ENCODE measurements around the gene MYO10.

Gene MYO10

DNA sequence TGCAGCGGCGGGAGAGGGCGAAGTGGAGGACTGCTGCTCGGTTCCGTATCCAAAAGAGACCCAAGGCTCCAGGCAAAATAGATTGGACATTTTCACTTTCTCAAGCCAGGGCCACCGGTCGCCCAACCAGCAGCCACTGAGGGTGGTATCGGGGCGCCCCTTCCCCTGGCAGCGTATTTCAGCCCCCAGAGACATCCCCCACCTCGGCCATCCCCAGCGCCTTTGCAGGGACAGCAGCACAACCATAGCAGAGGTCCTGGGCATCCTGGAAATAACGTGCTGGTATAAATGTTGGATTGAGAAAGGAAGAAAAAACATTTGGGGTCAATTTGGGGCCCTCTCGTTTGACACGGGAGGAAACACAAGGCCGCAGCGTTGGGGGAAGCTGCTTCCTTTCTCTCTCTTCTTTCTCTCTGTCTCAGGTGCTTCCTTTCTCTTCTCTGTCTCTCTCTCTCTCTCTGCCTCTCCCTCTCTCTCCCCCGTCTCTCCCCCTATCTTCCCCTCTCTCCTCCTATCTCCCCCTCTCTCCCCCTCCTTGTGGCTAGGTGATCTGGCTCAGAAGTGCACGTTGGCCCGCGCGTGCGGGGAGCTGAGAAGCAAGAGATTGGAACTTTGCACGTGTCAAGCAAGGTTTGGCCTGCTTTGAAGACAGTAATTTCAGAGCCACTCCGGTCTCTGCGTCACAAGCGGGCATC lies 318.7 kb downstream of the MYO10 start:
- DNase-seq (ENCODE audit: low spot score), result no peak

DNA sequence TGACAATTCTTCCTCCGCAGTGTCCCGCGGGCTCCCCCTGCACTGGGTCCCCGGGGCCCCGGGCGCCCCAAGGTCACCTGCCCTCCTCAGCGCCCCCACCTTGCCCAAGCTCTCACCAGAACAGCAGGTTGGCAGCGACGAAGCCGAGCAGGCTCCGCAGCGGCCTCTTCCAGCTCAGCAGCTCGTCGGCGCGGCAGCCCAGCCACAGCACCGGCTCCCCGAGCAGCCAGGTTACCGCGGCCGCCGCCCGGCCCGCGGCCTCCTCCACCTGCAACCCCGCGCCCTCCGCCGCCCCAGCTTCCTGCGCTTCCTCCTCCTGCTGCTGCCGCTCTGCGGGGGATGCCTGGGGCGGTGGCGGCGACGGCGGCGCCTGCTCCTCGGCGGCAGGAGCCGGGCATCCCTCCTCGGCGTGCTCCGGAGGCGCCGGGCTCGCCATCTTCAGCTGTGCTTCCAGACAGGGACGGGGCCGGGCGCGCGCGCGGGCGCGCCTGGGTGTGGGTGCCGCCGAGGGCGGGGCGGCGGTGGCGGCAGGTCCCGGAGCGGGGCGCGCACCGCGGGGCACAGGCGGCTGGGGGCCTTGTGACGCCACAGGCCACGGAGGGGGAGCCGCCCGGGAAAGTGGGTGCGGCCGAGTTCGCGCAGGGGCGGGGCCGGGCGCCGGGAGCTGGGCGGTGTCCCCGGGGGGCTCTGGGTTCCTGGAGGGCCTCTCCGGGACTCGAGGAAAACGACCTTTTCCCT lies 319.4 kb downstream of the MYO10 start, which contains the start of gene RETREG1:
RETREG1 (minus strand) TSS at position 462 of the 738 bp plus-strand sequence; CDS start at position 436, 26 bp downstream.
- DNase-seq (ENCODE audit: low spot score), result peak; percentile 77

DNA sequence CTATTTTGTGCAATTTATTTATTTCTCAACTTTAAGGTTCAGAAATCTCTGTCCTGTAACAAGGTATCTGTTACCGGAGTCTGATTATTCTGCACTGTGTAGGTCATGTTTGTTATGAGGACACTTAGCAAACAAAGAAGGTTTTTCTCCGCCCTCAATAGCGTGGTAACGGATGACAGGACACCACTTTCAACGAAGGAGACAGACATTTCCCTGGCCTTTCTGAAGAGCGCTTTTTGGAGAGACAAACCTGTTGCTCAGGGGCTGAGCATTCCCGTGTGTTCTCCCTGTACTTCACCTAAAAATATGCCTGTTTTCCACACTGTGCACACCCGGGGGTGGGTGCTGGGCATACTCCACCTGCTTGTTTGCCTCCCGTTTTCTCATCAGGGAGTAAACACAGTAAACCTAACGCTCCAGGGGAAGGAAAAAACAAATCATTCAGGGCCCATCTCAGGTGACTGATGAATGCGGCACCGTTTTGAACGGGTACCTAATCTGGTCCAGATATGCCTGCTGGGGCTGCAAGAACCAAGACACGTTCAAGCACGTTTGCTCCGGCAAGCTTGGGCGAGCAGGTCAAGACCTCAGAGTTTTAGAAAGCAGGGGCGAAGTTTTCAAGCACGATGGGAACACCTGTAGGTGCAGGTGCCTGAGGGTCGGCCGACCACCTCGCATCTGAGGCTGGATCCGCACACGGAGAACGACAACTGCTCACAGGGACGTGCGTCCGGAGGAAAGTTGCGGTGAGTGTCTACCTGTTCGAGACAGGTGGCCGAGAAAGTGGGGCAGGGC lies 320.1 kb downstream of the MYO10 start:
- no peak for DNase-seq (ENCODE audit: low spot score)

DNA sequence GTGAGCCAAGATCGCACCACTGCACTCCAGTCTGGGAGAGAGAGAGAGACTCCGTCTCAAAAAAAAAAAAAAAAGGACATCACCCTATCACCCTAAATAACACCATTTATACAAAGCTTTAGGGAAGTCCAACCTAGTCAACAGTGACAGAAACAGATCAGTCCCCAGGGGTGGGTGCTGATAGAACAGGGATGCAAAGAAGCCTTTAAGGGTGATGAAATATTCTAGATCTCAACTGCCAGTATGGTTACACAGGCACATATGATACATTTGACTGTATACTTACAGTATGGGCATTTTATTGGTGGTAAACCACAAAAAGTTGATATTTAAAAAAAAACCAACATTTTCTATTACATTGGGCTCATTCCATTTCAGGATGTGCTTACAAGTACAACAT lies 324.1 kb downstream of the MYO10 start:
- DNase-seq (ENCODE audit: low spot score), result no peak
